PC-9 (cell line): Measurements from ENCODE around the gene MIP.
"Not testable (repeated sequence)": the region's sequence is repeated elsewhere in the genome, so short reads cannot be mapped to it uniquely, and the experiment has no call there.

ENCODE experiments used
- EZH2 ChIP-seq: fragments of 200-600 bp; sonication (generic); IDR thresholded peaks from 2 replicates; pipeline ENCODE4 v1.8.0; 2017; ENCODE audit warnings: antibody characterized with exemption, low read depth
- TF ChIP-seq, protein P1 (sequence below): fragments of 200-600 bp; sonication (generic); conservative IDR thresholded peaks from 2 replicates; pipeline ENCODE4 v1.6.1; 2017; ENCODE audit warnings: mixed run types, antibody characterized with exemption, mild to moderate bottlenecking, moderate library complexity

DNA sequence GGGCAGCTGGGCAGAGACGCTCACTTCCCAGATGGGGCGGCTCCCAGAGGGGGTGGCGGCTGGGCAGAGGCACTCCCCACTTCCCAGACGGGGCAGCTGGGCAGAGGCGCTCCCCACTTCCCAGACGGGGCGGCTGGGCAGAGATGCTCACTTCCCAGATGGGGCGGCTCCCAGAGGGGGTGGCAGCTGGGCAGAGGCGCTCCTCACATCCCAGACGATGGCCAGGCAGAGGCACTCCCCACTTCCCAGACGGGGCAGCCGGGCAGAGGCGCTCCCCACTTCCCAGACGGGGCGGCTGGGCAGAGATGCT, 39.6 kb upstream of the MIP start:
- TF ChIP-seq, protein P1, sequence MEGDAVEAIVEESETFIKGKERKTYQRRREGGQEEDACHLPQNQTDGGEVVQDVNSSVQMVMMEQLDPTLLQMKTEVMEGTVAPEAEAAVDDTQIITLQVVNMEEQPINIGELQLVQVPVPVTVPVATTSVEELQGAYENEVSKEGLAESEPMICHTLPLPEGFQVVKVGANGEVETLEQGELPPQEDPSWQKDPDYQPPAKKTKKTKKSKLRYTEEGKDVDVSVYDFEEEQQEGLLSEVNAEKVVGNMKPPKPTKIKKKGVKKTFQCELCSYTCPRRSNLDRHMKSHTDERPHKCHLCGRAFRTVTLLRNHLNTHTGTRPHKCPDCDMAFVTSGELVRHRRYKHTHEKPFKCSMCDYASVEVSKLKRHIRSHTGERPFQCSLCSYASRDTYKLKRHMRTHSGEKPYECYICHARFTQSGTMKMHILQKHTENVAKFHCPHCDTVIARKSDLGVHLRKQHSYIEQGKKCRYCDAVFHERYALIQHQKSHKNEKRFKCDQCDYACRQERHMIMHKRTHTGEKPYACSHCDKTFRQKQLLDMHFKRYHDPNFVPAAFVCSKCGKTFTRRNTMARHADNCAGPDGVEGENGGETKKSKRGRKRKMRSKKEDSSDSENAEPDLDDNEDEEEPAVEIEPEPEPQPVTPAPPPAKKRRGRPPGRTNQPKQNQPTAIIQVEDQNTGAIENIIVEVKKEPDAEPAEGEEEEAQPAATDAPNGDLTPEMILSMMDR = not testable (repeated sequence)
- TF ChIP-seq EZH2 = not testable (repeated sequence)
